HepG2 (cell line): ENCODE data around the gene IQCE. TPM values are rescaled to one million over a fixed set of nuclear protein-coding genes. Genes with fewer than 3 reads are reported as not detected.
A peak's percentile ranks its signal among the peaks of the same experiment; 100 is the strongest.

Experiments
- EP300 ChIP-seq, 3 experiments: sonication (generic) in 1 of 3; formaldehyde crosslinking in 1 of 3; IDR thresholded peaks; 2 replicates each; pipeline versions ENCODE4 v1.5.1 to v1.6.1; 2011 to 2020; ENCODE audit warnings: low read depth in 2 of 3, low read length in 2 of 3, borderline replicate concordance in 1 of 3, improper control_type of control experiment in 1 of 3, mild to moderate bottlenecking in 1 of 3, missing genetic modification reagents in 1 of 3, moderate library complexity in 1 of 3
- FOSL1 ChIP-seq: sonication (generic); formaldehyde crosslinking; IDR thresholded peaks from 2 replicates; pipeline ENCODE4 v1.9.0; 2021; ENCODE audit warnings: missing genetic modification reagents, borderline replicate concordance
- GABPB1 ChIP-seq: IDR thresholded peaks from 2 replicates; pipeline ENCODE4 v1.6.1; 2016; ENCODE audit warnings: mild to moderate bottlenecking, missing genetic modification reagents, moderate library complexity, missing compliant biosample characterization
- HDAC2 ChIP-seq: sonication (generic); formaldehyde crosslinking; IDR thresholded peaks from 2 replicates; pipeline ENCODE4 v1.4.0; 2020; ENCODE audit warnings: missing genetic modification reagents
- MBNL3 ChIP-seq: fragments of 250-450 bp; sonication (Bioruptor Pico); conservative IDR thresholded peaks from 2 replicates; pipeline ENCODE4 v1.8.0; 2022; ENCODE audit warnings: mild to moderate bottlenecking, inconsistent platforms
- NFE2L2 ChIP-seq: fragments of 150-350 bp; IDR thresholded peaks from 2 replicates; pipeline ENCODE4 v1.6.1; 2014; ENCODE audit warnings: low read length
- PTBP1 ChIP-seq: fragments of 200-400 bp; formaldehyde crosslinking; IDR thresholded peaks from 2 replicates; pipeline ENCODE4 v1.6.1; 2018; ENCODE audit warnings: low read length, low read depth; ENCODE audit not compliant: poor library complexity, severe bottlenecking
- RBM39 ChIP-seq: fragments of 200-400 bp; formaldehyde crosslinking; IDR thresholded peaks from one replicate; pipeline ENCODE4 v1.6.1; 2018; ENCODE audit warnings: antibody characterized with exemption, mild to moderate bottlenecking, low read depth, low read length; ENCODE audit not compliant: poor library complexity, severe bottlenecking
- RFXANK ChIP-seq: IDR thresholded peaks from 2 replicates; pipeline ENCODE4 v1.6.1; 2016
- SP140L ChIP-seq: sonication (generic); formaldehyde crosslinking; IDR thresholded peaks from 2 replicates; pipeline ENCODE4 v1.4.0; 2020; ENCODE audit warnings: missing genetic modification reagents, borderline replicate concordance
- THAP11 ChIP-seq: IDR thresholded peaks from 2 replicates; pipeline ENCODE4 v1.6.1; 2016; ENCODE audit warnings: missing biosample characterization, missing genetic modification reagents
- ZMYM3 ChIP-seq: sonication (generic); formaldehyde crosslinking; IDR thresholded peaks from 2 replicates; pipeline ENCODE4 v1.5.1; 2020; ENCODE audit warnings: mild to moderate bottlenecking, missing genetic modification reagents
- ZNF446 ChIP-seq: sonication (generic); formaldehyde crosslinking; IDR thresholded peaks from 2 replicates; pipeline ENCODE4 v1.5.0; 2020; ENCODE audit warnings: mild to moderate bottlenecking, missing genetic modification reagents
- ZNF589 ChIP-seq: sonication (generic); formaldehyde crosslinking; conservative IDR thresholded peaks from 2 replicates; pipeline ENCODE4 v1.8.0; 2022; ENCODE audit warnings: mild to moderate bottlenecking, moderate library complexity, missing genetic modification reagents
- ZNF891 ChIP-seq: sonication (generic); formaldehyde crosslinking; IDR thresholded peaks from 2 replicates; pipeline ENCODE4 v1.5.0; 2020; ENCODE audit warnings: mild to moderate bottlenecking, missing genetic modification reagents
- polyA plus RNA-seq, 8 experiments: library from polyadenylated mRNA; depleted of rRNA in 3 of 8; stranded (reverse) in 7 of 8; unstranded in 1 of 8; fragments of >200 nt; fragmentation: Illumina TruSeq in 4 of 8; extraction: Trizol in 4 of 8; gene quantifications; 2 replicates each; pipeline versions ENCODE4 v1.2.1 to v1.2.3, GENCODE V29; 2011 to 2016; ENCODE audit warnings: low read depth in 4 of 8, missing spikeins in 1 of 8, mixed read lengths in 1 of 8; ENCODE audit not compliant: insufficient read depth in 1 of 8
- total RNA-seq, 5 experiments: library from RNA; depleted of rRNA; stranded (reverse); fragments of >200 nt; fragmentation: Illumina TruSeq; extraction: Trizol; gene quantifications; 2 replicates each; pipeline ENCODE4 v1.2.3, GENCODE V29; 2016; ENCODE audit warnings: low read depth in 1 of 5
- TF ChIP-seq, protein P1 (sequence below): sonication (generic); formaldehyde crosslinking; IDR thresholded peaks from 2 replicates; pipeline ENCODE4 v1.8.1; 2023; ENCODE audit warnings: missing genetic modification reagents, mild to moderate bottlenecking, borderline replicate concordance
- TF ChIP-seq, protein P2 (sequence below), 2 experiments: IDR thresholded peaks; 2 replicates each; pipeline ENCODE4 v1.6.1; 2011 to 2012; ENCODE audit warnings: low read length in 2 of 2, borderline replicate concordance in 1 of 2, low read depth in 1 of 2, mild to moderate bottlenecking in 1 of 2, moderate library complexity in 1 of 2
- TF ChIP-seq, protein P3 (sequence below): sonication (generic); formaldehyde crosslinking; IDR thresholded peaks from 2 replicates; pipeline ENCODE4 v1.8.1; 2023; ENCODE audit warnings: mild to moderate bottlenecking, moderate library complexity, missing genetic modification reagents
- TF ChIP-seq, protein P4 (sequence below): sonication (generic); formaldehyde crosslinking; IDR thresholded peaks from 2 replicates; pipeline ENCODE4 v1.4.0; 2020; ENCODE audit warnings: missing genetic modification reagents

IQCE gene
- total and polyA plus RNA-seq, 2 of the 13 experiments (the other 11 are each of a cell fraction or from before 2014, with no cell fraction given), result 1.5 to 2.5 TPM

DNA sequence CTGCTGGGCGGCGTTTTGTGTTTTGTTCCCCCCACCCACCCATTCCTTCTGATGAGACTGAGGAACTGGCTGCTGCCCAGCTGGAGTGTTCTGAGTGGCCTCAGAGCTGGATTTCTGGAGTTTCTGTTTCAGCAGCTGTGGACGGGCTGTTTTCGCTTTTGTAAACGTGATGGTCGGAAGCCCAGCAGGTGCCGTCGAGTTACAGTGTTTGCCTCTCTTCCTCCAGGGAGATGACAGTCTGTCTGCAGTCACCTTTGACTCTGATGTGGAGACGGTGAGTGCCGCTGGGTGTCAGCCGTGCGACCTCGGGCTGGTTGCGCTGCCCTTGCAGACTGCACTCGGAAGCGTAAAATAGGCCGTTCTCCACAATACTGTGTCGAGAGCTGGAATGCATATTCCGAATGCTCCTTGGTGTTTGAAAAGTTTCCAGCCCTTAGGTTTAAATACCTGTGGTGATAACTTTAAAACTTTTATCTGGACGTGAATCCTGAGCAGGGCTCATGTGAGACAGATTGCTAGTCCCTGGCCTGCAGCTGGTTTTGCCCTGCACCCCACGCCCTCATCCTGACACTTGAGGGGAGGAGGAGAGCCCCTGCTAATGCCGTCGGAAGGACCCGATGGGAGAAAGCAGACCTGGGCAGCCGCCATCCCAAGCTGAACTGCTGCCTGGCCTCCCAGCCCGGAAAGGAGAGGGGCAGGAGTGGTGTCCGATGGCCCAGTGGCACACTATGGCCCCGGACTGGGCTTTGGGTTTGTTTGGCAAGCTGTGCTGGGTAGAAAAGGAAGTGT, 8.3 kb downstream of the IQCE start (continued):
- TF ChIP-seq, protein P1, sequence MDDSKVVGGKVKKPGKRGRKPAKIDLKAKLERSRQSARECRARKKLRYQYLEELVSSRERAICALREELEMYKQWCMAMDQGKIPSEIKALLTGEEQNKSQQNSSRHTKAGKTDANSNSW (CRISPR knock-in tag), result no peak
- TF ChIP-seq ZNF446 (CRISPR knock-in tag), result no peak
- no peak for TF ChIP-seq GABPB1 (CRISPR knock-in tag)
- TF ChIP-seq RBM39, result peak; percentile 73
- TF ChIP-seq, protein P2, sequence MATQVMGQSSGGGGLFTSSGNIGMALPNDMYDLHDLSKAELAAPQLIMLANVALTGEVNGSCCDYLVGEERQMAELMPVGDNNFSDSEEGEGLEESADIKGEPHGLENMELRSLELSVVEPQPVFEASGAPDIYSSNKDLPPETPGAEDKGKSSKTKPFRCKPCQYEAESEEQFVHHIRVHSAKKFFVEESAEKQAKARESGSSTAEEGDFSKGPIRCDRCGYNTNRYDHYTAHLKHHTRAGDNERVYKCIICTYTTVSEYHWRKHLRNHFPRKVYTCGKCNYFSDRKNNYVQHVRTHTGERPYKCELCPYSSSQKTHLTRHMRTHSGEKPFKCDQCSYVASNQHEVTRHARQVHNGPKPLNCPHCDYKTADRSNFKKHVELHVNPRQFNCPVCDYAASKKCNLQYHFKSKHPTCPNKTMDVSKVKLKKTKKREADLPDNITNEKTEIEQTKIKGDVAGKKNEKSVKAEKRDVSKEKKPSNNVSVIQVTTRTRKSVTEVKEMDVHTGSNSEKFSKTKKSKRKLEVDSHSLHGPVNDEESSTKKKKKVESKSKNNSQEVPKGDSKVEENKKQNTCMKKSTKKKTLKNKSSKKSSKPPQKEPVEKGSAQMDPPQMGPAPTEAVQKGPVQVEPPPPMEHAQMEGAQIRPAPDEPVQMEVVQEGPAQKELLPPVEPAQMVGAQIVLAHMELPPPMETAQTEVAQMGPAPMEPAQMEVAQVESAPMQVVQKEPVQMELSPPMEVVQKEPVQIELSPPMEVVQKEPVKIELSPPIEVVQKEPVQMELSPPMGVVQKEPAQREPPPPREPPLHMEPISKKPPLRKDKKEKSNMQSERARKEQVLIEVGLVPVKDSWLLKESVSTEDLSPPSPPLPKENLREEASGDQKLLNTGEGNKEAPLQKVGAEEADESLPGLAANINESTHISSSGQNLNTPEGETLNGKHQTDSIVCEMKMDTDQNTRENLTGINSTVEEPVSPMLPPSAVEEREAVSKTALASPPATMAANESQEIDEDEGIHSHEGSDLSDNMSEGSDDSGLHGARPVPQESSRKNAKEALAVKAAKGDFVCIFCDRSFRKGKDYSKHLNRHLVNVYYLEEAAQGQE (IDR thresholded peaks at IDR 0.05; ENCODE audit: borderline replicate concordance in 1 of 2, low read depth in 1 of 2, low read length in 2 of 2), result no peak
- TF ChIP-seq, protein P3, sequence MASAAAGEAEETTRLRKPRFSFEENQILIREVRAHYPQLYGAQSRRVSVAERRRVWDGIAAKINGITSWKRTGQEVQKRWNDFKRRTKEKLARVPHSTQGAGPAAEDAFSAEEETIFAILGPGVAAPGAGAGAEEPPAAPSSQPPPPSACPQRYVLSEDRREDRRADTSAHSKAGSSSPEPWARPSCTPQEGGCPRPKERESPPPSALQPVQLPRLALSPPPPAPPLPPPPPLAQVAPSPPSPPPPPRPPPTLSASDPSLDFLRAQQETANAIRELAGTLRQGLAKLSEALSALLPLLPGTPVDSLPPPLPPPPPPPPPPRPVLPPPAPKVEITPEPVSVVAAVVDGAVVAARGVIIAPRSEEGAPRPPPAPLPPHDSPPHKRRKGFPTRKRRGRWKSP (CRISPR knock-in tag), result peak; percentile 79; the same call in 1 of the 2 replicates
- TF ChIP-seq THAP11 (CRISPR knock-in tag), result peak; percentile 3; the same call in 1 of the 2 replicates
- no peak for TF ChIP-seq MBNL3 (CRISPR knock-in tag)
- no peak for TF ChIP-seq FOSL1 (CRISPR knock-in tag)
- TF ChIP-seq SP140L (CRISPR knock-in tag), result no peak
- no peak for TF ChIP-seq ZNF891 (CRISPR knock-in tag)
- TF ChIP-seq, protein P4, sequence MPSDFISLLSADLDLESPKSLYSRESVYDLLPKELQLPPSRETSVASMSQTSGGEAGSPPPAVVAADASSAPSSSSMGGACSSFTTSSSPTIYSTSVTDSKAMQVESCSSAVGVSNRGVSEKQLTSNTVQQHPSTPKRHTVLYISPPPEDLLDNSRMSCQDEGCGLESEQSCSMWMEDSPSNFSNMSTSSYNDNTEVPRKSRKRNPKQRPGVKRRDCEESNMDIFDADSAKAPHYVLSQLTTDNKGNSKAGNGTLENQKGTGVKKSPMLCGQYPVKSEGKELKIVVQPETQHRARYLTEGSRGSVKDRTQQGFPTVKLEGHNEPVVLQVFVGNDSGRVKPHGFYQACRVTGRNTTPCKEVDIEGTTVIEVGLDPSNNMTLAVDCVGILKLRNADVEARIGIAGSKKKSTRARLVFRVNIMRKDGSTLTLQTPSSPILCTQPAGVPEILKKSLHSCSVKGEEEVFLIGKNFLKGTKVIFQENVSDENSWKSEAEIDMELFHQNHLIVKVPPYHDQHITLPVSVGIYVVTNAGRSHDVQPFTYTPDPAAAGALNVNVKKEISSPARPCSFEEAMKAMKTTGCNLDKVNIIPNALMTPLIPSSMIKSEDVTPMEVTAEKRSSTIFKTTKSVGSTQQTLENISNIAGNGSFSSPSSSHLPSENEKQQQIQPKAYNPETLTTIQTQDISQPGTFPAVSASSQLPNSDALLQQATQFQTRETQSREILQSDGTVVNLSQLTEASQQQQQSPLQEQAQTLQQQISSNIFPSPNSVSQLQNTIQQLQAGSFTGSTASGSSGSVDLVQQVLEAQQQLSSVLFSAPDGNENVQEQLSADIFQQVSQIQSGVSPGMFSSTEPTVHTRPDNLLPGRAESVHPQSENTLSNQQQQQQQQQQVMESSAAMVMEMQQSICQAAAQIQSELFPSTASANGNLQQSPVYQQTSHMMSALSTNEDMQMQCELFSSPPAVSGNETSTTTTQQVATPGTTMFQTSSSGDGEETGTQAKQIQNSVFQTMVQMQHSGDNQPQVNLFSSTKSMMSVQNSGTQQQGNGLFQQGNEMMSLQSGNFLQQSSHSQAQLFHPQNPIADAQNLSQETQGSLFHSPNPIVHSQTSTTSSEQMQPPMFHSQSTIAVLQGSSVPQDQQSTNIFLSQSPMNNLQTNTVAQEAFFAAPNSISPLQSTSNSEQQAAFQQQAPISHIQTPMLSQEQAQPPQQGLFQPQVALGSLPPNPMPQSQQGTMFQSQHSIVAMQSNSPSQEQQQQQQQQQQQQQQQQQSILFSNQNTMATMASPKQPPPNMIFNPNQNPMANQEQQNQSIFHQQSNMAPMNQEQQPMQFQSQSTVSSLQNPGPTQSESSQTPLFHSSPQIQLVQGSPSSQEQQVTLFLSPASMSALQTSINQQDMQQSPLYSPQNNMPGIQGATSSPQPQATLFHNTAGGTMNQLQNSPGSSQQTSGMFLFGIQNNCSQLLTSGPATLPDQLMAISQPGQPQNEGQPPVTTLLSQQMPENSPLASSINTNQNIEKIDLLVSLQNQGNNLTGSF (CRISPR knock-in tag), result no peak
- no peak for TF ChIP-seq ZMYM3 (CRISPR knock-in tag)
- no peak for TF ChIP-seq HDAC2 (CRISPR knock-in tag)
- TF ChIP-seq NFE2L2, result no peak
- no peak for TF ChIP-seq ZNF589 (CRISPR knock-in tag)
- no peak for TF ChIP-seq RFXANK (CRISPR knock-in tag)
- TF ChIP-seq EP300 (IDR thresholded peaks at IDR 0.05; ENCODE audit: low read depth in 2 of 2, low read length in 2 of 2), result no peak
- TF ChIP-seq EP300 (CRISPR knock-in tag; IDR thresholded peaks at IDR 0.05; ENCODE audit: borderline replicate concordance), result no peak
- no peak for TF ChIP-seq PTBP1
